Endometrium (tissue), 2 donors: ENCODE data around the gene PILRA.
A peak's percentile ranks its signal among the peaks of the same experiment; 100 is the strongest.
"Not testable (repeated sequence)": the region's sequence is repeated elsewhere in the genome, so short reads cannot be mapped to it uniquely, and the experiment has no call there.

Experiments used
- FAIRE-seq: peaks from 2 replicates; lab custom pipeline; 2012; peaks lifted over from hg19 to GRCh38; lab: Jason Lieb, UNC
- donor health status: control.
- donor health status: control.

Gene PILRA

GRCh38 chr7:100358027-100358856, 15.0 kb upstream of the PILRA start, which contains the start of gene PILRB:
Gene PILRB (plus strand): TSS chr7:100358117. CDS start chr7:100358303, 186 bp downstream.
- no peak for FAIRE-seq

- FAIRE-seq, result no peak
Measured at GRCh38 chr7:100358857-100359212, 14.5 kb upstream of the PILRA start.

DNA sequence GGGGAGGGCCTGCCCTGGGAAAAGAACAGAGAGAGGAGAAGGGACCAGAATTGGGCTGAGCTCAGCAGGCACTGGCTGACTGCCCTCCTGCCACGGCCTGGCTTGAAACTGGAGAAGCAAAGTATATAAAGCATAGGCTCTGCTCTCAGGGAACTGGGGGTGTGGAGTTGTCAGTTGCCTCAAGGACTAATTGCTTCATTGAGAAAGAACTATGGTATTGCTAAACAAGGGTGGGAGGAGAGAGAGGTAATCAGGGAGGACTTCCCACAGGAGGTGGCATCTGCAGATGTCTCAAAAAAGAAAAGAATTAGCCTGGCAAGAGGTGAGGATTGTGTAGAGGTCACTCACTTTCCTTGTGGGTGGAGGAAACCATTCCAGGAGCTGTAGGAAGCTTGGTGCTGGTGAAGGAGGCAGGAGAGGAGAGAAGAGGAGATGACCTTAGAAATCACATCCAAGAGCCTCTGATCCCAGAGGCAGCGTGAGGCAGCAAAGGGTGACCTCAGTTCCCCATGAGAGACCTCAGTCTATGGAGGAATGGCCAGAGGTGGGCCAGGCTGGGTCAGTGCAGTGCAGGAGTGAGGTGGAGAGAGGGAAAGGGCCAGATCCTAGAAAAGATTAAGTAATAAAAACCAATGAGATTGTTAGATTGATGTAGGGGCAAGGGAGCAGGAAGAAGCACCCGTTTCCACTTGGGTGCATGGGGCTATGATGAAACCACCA, 13.0 kb upstream of the PILRA start:
- FAIRE-seq, result no peak

- no peak for FAIRE-seq
Measured at GRCh38 chr7:100363098-100363497, 10.2 kb upstream of the PILRA start.

DNA sequence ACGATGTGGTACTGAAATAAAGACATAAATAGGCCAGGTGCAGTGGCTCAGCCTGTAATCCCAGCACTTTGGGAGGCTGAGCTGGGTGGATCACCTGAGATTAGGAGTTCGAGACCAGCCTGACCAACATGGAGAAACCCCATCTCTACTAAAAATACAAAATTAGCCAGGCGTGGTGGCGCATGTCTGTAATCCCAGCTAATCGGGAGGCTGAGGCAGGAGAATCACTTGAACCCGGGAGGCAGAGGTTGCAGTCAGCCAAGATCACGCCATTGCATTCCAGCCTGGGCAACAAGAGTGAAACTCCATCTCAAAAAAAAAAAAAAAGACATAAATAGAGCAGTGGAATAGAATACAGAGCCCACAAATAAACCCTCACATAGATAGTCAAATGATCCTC, 9.5 kb upstream of the PILRA start:
- FAIRE-seq, result not testable (repeated sequence)

- FAIRE-seq, result no peak
Measured at GRCh38 chr7:100364480-100364879, 8.8 kb upstream of the PILRA start.

- not testable (repeated sequence) for FAIRE-seq
Measured at GRCh38 chr7:100365998-100366367, 7.3 kb upstream of the PILRA start.

DNA sequence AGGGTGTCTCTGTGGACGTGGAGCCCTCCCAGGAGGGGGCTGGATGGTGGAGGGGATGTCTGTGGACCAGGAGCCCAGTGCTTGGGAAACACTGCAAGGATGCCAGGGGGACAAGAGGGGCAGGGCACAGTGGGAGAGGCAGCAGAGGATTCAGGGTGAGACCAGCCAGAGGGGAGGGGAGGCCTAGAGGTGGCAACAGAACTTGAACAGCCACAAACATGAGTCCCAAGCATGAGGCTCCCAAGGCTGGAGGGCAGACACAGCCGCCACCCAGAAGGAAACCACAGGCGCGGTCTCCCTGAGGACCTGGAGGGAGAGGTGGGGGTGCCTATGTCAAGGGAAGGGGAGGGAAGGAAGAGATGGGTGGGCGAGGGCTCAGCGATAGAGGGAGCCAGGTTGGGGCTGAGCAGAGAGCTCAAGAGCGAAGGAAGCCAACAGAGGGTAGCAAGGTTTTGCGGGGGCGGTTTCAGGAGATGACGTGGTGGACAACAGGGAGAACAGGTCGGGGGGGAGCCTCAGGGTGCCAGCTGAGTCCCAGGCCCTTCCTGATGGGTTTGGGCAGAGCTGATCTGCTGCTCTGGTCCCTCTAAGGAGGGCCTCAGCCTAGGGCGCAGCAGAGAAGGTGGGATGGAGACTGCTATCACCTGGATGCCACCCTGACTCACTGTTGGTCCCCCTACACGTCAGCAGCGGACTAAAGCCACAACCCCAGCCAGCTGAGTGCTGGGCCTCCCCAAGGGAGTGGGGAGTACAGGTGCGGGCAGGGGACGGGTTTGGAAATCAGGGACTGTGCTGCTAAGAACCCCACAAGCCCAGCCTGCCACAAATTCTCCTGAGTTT, 6.7 kb upstream of the PILRA start:
- FAIRE-seq, result no peak

DNA sequence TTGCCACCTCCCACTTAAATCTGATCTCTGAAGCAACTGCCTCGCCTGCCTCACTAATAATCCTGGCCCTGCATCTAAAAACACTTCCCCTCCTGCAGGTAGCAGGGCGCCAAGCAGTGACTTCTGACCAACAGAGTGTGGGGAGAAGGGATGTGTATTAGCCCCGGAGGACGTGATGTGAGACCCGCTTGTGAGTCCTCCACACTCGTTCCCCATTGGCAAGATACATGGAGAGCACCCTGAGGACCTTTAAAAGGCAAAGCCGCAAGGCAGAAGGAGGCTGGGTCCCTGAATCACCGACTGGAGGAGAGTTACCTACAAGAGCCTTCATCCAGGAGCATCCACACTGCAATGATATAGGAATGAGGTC, 6.1 kb upstream of the PILRA start:
- FAIRE-seq, result no peak

DNA sequence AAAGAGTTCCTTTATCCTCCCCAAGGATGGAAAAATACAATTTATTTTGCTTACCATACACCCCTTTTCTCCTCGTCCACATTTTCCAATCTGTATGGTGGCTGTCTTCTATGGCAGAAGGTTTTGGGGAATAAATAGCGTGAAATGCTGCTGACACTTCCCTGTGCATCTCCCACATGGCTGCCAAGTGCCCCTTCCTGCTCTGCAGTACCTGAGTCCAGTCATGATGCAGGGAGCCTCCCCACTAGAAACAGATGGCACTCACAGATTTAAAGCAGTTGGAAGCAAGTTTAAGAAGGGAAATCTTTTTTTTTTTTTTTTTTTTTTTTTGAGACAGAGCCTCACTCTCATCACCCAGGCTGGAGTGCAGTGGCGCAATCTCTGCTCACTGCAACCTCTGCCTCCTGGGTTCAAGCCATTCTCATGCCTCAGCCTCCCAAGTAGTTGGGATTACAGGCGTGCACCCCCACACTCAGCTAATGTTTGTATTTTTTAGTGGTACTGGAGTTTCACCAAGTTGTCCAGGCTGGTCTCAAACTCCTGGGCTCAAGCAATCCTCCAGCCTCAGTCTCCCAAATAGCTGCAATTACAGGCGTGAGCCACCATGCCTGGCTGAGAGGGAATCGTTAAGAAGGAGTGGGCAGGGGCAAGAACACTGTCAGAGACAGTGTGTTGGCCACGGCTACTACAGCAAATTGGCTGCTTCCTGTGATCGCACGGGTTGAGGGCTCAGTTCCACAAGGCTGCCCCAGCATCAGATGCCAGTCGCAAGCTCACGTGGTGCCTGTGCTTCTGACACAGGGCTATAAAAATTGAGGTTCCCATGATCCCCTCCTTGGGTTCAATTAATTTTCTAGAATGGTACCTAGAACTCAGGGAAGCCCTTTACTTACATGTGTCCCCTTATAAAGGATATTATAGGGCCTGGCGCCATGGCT, 5.3 kb upstream of the PILRA start:
- no peak for FAIRE-seq

DNA sequence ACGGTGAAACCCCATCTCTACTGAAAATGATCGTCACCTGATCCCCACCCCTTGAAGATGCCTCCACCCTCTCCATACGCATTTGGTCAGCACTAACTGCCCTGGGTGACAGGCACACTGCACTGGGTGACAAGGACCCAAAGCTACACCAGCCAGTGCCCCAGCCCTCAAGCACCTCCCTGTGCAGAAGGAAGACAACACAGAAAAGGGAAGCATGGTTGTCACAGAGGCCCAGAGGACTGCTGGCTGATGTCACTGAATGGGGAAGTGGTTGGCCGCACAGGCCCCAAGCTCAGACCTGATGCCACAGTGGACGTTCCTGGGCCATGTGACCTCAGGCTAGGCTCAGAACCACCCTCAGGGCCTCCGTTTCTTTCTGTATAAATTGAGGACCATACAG, 4.2 kb upstream of the PILRA start:
- no peak for FAIRE-seq

DNA sequence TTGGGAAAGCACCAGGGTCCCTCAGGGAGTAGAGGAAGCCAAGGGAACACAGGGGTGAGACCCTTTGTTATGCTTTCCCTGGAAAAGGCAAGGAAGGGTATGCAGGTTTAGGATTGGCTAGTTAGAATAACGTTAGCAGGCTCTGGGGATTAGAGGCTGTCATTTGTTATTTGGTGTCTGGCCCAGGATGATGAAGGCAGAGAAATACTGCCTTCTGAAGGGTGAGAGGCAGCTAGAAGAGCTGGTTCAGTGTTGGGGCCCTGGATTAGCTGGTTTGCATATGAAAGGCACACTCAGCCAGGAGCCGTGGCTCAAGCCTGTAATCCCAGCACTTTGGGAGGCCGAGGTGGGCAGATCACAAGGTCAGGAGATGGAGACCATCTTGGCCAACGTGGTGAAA, 3.0 kb upstream of the PILRA start:
- no peak for FAIRE-seq

GRCh38 chr7:100370746-100371145, 2.5 kb upstream of the PILRA start:
- no peak for FAIRE-seq

GRCh38 chr7:100371561-100372171, 1.6 kb upstream of the PILRA start:
- no peak for FAIRE-seq

DNA sequence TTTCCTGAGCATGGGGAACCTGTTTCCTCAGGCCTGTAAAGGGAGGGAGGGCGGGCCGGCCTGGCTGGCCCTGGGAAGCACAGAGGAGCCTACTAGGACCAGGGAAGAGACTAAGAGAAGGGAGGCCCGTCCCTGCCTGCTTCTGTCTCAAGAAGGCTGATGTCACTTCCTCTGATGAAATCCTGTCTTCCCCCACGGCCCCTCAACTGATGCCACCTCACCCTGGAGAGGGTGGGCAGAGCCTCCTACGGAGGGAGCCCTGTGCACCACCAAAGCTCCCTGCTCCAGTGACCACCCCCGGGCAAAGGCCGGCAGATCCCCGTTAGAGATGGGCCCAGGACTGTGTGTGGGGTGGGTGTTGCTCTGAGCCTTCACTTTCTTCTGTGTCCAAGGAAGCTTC, 1.0 kb upstream of the PILRA start:
- no peak for FAIRE-seq

- FAIRE-seq, result no peak
Measured at GRCh38 chr7:100372694-100373093, 593 bp upstream of the PILRA start.

DNA sequence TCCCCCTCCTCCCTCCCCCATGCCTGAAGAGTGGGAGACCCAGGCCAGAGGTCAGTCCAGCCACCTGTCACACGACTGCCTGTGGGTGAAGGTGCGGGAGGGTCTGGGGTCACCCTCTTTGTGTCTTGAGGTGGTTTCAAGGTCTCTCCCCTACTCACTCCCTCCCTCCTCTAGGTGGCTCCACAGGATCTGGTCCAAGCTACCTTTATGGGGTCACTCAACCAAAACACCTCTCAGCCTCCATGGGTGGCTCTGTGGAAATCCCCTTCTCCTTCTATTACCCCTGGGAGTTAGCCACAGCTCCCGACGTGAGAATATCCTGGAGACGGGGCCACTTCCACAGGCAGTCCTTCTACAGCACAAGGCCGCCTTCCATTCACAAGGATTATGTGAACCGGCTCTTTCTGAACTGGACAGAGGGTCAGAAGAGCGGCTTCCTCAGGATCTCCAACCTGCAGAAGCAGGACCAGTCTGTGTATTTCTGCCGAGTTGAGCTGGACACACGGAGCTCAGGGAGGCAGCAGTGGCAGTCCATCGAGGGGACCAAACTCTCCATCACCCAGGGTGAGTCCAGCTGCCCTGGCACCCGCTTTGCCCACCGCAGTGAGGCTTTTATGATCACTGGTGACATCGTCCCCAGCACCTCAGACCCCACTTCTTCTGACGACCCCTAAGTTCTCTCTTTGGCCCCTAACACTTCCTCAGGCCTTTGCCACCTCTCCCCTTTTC, 747 bp downstream of the PILRA start:
- not testable (repeated sequence) for FAIRE-seq

DNA sequence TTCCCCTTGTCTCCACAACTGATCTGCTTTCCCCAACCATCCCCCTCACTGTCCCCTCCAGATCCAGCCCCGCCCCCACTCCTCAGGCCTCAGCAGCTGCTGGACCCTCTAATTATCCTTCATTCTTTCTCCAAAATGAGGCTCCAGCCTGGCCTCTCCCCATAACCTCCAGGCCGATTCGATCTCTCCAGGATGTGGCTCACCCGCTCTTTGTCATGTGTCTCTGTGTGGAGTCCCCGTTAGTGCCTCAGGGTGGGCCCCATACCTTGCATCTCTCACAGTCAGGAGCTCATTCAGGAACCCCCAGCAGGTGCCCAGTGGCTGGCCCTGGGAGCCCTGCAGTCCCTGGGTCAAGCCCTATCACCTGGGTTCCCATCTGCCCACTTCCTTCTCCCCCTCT, 1.3 kb downstream of the PILRA start:
- no peak for FAIRE-seq

DNA sequence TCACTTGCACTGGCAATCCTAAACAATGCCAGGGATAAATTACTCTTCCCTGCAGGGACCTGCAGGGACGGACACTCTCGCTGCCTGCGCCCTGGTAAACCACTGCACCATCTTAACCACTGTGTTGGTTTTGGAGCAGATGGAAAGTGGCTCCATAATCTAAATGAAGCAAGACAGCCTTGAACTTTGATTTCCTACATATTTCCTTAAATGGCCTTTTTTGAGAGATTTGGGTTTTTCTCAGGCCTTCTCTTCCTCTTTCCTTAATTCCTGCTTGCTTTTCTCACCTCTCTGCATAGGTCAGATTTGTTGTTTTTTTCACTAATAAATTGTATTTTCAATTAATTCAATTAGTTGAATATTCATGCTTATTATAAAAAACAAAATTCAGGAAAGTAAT, 2.8 kb downstream of the PILRA start:
- FAIRE-seq, result no peak

DNA sequence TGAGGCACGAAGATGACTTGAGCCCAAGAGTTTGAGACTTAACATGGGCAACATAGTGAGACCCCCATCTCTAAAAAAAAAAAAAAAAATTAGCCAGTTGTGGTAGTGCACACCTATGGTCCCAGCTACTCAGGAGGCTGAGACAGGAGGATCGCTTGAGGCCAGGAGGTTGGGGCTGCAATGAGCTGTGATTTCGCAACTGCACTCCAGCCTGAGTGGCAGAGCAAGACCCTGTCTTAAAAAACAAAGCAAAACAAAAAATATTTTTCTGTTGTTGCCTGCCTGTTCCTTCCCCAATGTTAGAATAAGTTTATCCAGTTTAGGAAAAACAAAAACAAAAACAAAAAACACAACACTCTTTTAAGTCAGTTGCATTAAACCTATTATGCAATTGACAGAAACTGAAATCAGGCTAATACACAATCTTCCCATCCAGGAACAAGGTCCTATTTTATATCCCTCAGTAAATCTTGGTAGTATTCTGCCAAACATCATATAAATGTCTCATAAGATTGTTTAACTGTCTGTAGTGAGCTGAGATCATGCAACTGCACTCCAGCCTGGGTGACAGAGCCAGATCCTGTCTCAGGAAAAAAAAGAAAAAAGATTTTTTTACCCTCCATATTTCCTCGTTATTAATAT, 4.9 kb downstream of the PILRA start:
- peak; percentile 99 for FAIRE-seq
